ENCODE data around the gene HOMEZ.

HOMEZ gene

GRCh38 chr14:23323838-23324454, 38.0 kb upstream of the HOMEZ start:
- TF ChIP-seq ZNF2 (tag by site-specific recombination; IDR thresholded peaks at IDR 0.05) (no peak), SCRT2 (tag by site-specific recombination; IDR thresholded peaks at IDR 0.05) (no peak), ZNF239 (tag by site-specific recombination; IDR thresholded peaks at IDR 0.05) (no peak), ZFHX2 (tag by site-specific recombination; conservative IDR thresholded peaks at IDR 0.05) (no peak), PRDM6 (tag by site-specific recombination; IDR thresholded peaks at IDR 0.05) (no peak), GLI2 (tag by site-specific recombination; IDR thresholded peaks at IDR 0.05; ENCODE audit: borderline replicate concordance, low read depth) (no peak), MEIS1 (CRISPR knock-in tag; IDR thresholded peaks at IDR 0.05; ENCODE audit: borderline replicate concordance) (no peak), ZNF645 (tag by site-specific recombination; IDR thresholded peaks at IDR 0.05) (no peak), ZSCAN23 (tag by site-specific recombination; IDR thresholded peaks at IDR 0.05) (no peak), ZNF394 (tag by site-specific recombination; IDR thresholded peaks at IDR 0.05; ENCODE audit: borderline replicate concordance) (no peak), KLF9 (tag by site-specific recombination; IDR thresholded peaks at IDR 0.05; ENCODE audit: low read depth) (no peak), ZNF280C (tag by site-specific recombination; IDR thresholded peaks at IDR 0.05) (no peak), ZNF549 (tag by site-specific recombination; IDR thresholded peaks at IDR 0.05) (no peak), ZNF121 (tag by site-specific recombination; IDR thresholded peaks at IDR 0.05) (no peak), ZNF335 (tag by site-specific recombination; conservative IDR thresholded peaks at IDR 0.05) (no peak), ZNF658 (tag by site-specific recombination; IDR thresholded peaks at IDR 0.05) (no peak), ZNF792 (tag by site-specific recombination; IDR thresholded peaks at IDR 0.05) (no peak)
- H3K4me3 ChIP-seq (ENCODE audit: low read depth, low read length), result no peak overlapping the region
- no peak overlapping the region for H3K27ac ChIP-seq (ENCODE audit: extremely low read depth, low read depth, low read length)
- ChIA-PET CTCF (interaction anchor here (0.6 to 2.5 kb wide), 5 partner anchors 10 to 56 kb away, joined by 3 to 14 read pairs (median 3); no protein-coding TSS in a partner anchor), POLR2A (no interaction called here)
- H3K9me3 ChIP-seq (ENCODE audit: control insufficient read depth, insufficient read depth, low read depth, low read length), result no peaks in the 10 kb centered on the region
- H3K36me3 ChIP-seq (ENCODE audit: control insufficient read depth in 2 of 2, insufficient read depth in 1 of 2, low read length in 2 of 2), result peaks cover 25 to 41% of the 10 kb centered on the region in 2 experiments
- H3K4me1 ChIP-seq (ENCODE audit: control insufficient read depth, insufficient read depth, low read length), result peaks cover 15% of the 10 kb centered on the region

- ChIA-PET CTCF (interaction anchor here (0.6 to 2.5 kb wide), 8 partner anchors 11 to 285 kb away, joined by 3 to 14 read pairs (median 4); partner anchors contain the start of gene SLC22A17), POLR2A (interaction anchor here (1.3 to 7.9 kb wide), 5 partner anchors 19 to 233 kb away, joined by 3 to 170 read pairs (median 17); partner anchors contain the start of genes ACIN1, BCL2L2, C14orf119 and HOMEZ)
- peaks cover 25 to 41% of the 10 kb centered on the region in 2 experiments for H3K36me3 ChIP-seq (ENCODE audit: control insufficient read depth in 2 of 2, insufficient read depth in 1 of 2, low read length in 2 of 2)
- H3K4me3 ChIP-seq (ENCODE audit: low read depth, low read length), result peak overlapping the region; percentile 97
- H3K4me1 ChIP-seq (ENCODE audit: control insufficient read depth, insufficient read depth, low read length), result peaks cover 15% of the 10 kb centered on the region
- H3K27ac ChIP-seq (ENCODE audit: extremely low read depth, low read depth, low read length), result peak overlapping the region; percentile 92
- TF ChIP-seq ZNF639 (tag by site-specific recombination; IDR thresholded peaks at IDR 0.05) (0 out of 2 replicates have a peak, but pooled peaks have one; percentile 7), ZNF670 (tag by site-specific recombination; IDR thresholded peaks at IDR 0.05; ENCODE audit: low read depth) (no peak)
- no peaks in the 10 kb centered on the region for H3K9me3 ChIP-seq (ENCODE audit: control insufficient read depth, insufficient read depth, low read depth, low read length)
These were observed 36.9 kb upstream of the HOMEZ start for GRCh38 chr14:23322568-23323517.
